Smooth muscle cell (in vitro differentiated cells): Measurements from ENCODE around the gene FAM169A. TPM values are rescaled to one million over a fixed set of nuclear protein-coding genes. Genes with fewer than 3 reads are reported as not detected.
"Not testable (repeated sequence)": the region's sequence is repeated elsewhere in the genome, so short reads cannot be mapped to it uniquely, and the experiment has no call there.

Source experiments
- DNase-seq: peaks from one replicate; lab custom pipeline; 2025; ENCODE audit not compliant: unreplicated experiment; lab: John Stamatoyannopoulos, UW
- H2AFZ ChIP-seq: fragments of 200-600 bp; sonication (generic); 2 replicates; pipeline ENCODE4 v1.6.0; 2016; ENCODE audit warnings: antibody characterized with exemption, low read depth, mild to moderate bottlenecking
- H3F3A ChIP-seq: fragments of 200-600 bp; sonication (generic); 2 replicates; pipeline ENCODE4 v1.6.0; 2017; ENCODE audit warnings: antibody characterized with exemption, low read depth
- H3K27ac ChIP-seq: fragments of 200-600 bp; sonication (generic); 2 replicates; pipeline ENCODE4 v1.5.1; 2016; ENCODE audit warnings: low read depth, mild to moderate bottlenecking
- H3K27me3 ChIP-seq: fragments of 200-600 bp; sonication (generic); 2 replicates; pipeline ENCODE4 v1.6.1; 2016; ENCODE audit warnings: low read depth, mild to moderate bottlenecking
- H3K36me3 ChIP-seq: fragments of 200-600 bp; sonication (generic); 2 replicates; pipeline ENCODE4 v1.5.1; 2016; ENCODE audit warnings: low read depth
- H3K4me1 ChIP-seq: fragments of 200-600 bp; sonication (generic); 2 replicates; pipeline ENCODE4 v1.5.1; 2016; ENCODE audit warnings: low read depth
- H3K4me2 ChIP-seq: fragments of 200-600 bp; sonication (generic); 2 replicates; pipeline ENCODE4 v1.6.0; 2016; ENCODE audit warnings: mild to moderate bottlenecking
- H3K4me3 ChIP-seq: fragments of 200-600 bp; sonication (generic); 2 replicates; pipeline ENCODE4 v1.5.1; 2016; ENCODE audit warnings: mild to moderate bottlenecking
- H3K79me2 ChIP-seq: fragments of 200-600 bp; sonication (generic); 2 replicates; pipeline ENCODE4 v1.6.0; 2016; ENCODE audit warnings: low read depth, mild to moderate bottlenecking
- H3K9ac ChIP-seq: fragments of 200-600 bp; sonication (generic); 2 replicates; pipeline ENCODE4 v1.6.0; 2016; ENCODE audit warnings: low read depth
- H3K9me3 ChIP-seq: fragments of 200-600 bp; sonication (generic); replicated peaks from 2 replicates; pipeline ENCODE4 v1.5.1; 2016; ENCODE audit warnings: low read depth
- H4K20me1 ChIP-seq: fragments of 200-600 bp; sonication (generic); 2 replicates; pipeline ENCODE4 v1.6.0; 2016; ENCODE audit warnings: low read depth
- WGBS: methylation state at CpG from one replicate; pipeline ENCODE4 v1.1.7; 2016; ENCODE audit warnings: low lambda C conversion rate; 5-methylcytosine and 5-hydroxymethylcytosine counted together
- polyA plus RNA-seq: library from polyadenylated mRNA; unstranded; fragments of >200 nt; fragmentation: Nextera tagmentation; extraction: Ambion mirVana; gene quantifications from 2 replicates; pipeline ENCODE4 v1.2.1, GENCODE V29; 2016
- total RNA-seq: library from RNA; depleted of rRNA; stranded (reverse); fragments of >200 nt; gene quantifications from 2 replicates; pipeline ENCODE4 v1.2.3, GENCODE V29; 2014
- TF ChIP-seq, protein P1 (sequence below): fragments of 200-600 bp; sonication (generic); IDR thresholded peaks from 2 replicates; pipeline ENCODE4 v1.5.1; 2017; ENCODE audit warnings: borderline replicate concordance, mild to moderate bottlenecking, antibody characterized with exemption; ENCODE audit not compliant: insufficient read depth, poor library complexity, severe bottlenecking

The FAM169A gene
- total and polyA plus RNA-seq, 2 experiments from 2014 or later, result 0.70 to 4.0 TPM

DNA sequence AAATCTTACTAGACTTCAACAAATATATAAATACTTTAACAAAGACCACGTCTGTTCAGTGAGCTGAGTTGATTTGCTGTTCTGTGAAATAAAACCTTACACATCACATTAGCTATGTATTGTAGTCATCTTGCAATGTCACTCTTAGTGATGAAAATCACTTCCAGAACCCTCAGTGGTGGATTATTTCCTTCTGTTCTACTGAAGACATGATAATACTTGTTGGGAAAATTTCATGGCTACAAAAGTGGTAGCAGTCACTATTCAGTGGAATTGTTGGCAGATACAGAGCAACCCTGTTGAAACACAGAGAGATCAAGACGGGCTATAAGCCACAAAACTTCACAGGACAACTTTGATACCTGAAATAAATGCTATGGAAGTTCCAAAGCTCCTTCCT is 26.7 kb upstream of the FAM169A start:
- 80% methylated on average over 2 of the region's 2 CpGs for WGBS
- H3K4me1 ChIP-seq, result no peaks in the 10 kb centered on the region
- H3K4me2 ChIP-seq, result no peak overlapping the region
- no peaks in the 10 kb centered on the region for H3K9me3 ChIP-seq
- no peak overlapping the region for H3K9ac ChIP-seq
- no peaks in the 10 kb centered on the region for H4K20me1 ChIP-seq
- H3K27me3 ChIP-seq, result no peaks in the 10 kb centered on the region
- no peak for DNase-seq
- H3K4me3 ChIP-seq, result no peak overlapping the region
- no peaks in the 10 kb centered on the region for H3K36me3 ChIP-seq
- no peaks in the 10 kb centered on the region for H3F3A ChIP-seq
- TF ChIP-seq, protein P1, sequence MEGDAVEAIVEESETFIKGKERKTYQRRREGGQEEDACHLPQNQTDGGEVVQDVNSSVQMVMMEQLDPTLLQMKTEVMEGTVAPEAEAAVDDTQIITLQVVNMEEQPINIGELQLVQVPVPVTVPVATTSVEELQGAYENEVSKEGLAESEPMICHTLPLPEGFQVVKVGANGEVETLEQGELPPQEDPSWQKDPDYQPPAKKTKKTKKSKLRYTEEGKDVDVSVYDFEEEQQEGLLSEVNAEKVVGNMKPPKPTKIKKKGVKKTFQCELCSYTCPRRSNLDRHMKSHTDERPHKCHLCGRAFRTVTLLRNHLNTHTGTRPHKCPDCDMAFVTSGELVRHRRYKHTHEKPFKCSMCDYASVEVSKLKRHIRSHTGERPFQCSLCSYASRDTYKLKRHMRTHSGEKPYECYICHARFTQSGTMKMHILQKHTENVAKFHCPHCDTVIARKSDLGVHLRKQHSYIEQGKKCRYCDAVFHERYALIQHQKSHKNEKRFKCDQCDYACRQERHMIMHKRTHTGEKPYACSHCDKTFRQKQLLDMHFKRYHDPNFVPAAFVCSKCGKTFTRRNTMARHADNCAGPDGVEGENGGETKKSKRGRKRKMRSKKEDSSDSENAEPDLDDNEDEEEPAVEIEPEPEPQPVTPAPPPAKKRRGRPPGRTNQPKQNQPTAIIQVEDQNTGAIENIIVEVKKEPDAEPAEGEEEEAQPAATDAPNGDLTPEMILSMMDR, result no peak
- H2AFZ ChIP-seq, result no peak overlapping the region
- H3K27ac ChIP-seq, result no peak overlapping the region
- H3K79me2 ChIP-seq, result no peaks in the 10 kb centered on the region

DNA sequence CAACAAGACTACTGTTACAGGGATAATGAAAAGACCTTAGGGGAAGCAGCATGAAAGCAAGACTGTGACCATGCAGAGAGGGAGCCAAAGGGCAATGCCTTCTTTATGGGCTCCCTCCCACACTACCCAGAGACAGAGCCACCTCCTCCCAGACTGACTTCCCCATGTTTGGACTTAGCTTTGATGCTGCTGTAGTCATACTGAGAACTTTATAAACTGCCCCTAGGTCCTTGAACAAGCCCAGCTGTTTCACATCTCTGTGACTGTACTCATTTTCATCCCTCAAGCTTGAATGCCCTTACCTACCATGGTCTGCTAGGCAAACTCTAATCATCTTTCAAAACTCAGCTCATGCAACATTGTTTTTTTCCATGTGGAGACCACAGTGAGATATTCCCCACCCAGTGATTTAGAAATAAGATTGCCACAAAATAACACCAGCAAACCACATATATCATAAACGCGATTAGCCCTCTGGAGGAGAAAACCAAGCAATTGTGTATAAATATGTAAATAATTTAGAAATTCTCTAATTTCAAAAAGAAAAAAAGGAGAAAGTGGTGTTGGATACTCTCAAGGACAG is 23.4 kb upstream of the FAM169A start:
- TF ChIP-seq, protein P1, result no peak
- 98% methylated on average over 2 of the region's 2 CpGs for WGBS
- H3K4me1 ChIP-seq, result no peaks in the 10 kb centered on the region

DNA sequence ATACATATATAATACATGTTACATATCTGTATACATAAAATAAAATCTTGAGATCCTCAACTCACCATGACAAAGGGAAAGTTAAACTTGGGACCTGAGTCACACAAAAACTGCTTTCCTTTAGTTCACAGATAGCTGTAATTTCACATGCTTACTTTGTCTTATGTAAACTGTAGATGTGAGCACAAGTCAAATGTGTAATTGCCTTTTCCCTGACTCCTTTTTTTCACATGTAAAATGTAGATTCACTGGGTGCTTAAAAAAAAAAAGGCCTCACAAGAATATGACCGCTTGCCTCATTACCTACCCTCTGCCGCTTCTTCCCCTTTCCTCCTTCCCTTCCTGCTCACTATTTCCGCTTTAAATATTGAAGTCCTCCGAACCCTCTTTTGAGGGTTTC is 21.9 kb upstream of the FAM169A start:
- Histone ChIP-seq H2AFZ (no peak overlapping the region), H3K27me3 (no peaks in the 10 kb centered on the region), H3K27ac (no peak overlapping the region), H3F3A (no peaks in the 10 kb centered on the region), H3K36me3 (no peaks in the 10 kb centered on the region), H3K4me1 (no peaks in the 10 kb centered on the region), H3K79me2 (no peaks in the 10 kb centered on the region), H4K20me1 (no peaks in the 10 kb centered on the region), H3K9me3 (no peaks in the 10 kb centered on the region), H3K4me2 (no peak overlapping the region), H3K4me3 (no peak overlapping the region), H3K9ac (no peak overlapping the region)
- TF ChIP-seq, protein P1, result no peak
- no peak for DNase-seq
- WGBS, result 96% methylated on average over 4 of the region's 4 CpGs

More for the DNA sequence above, 23.4 kb upstream of the FAM169A start:
- Histone ChIP-seq H4K20me1 (no peaks in the 10 kb centered on the region), H3K9me3 (no peaks in the 10 kb centered on the region), H3F3A (no peaks in the 10 kb centered on the region), H3K27me3 (no peaks in the 10 kb centered on the region), H2AFZ (no peak overlapping the region), H3K79me2 (no peaks in the 10 kb centered on the region), H3K27ac (no peak overlapping the region), H3K4me3 (no peak overlapping the region), H3K9ac (no peak overlapping the region), H3K4me2 (no peak overlapping the region), H3K36me3 (no peaks in the 10 kb centered on the region)
- no peak for DNase-seq

DNA sequence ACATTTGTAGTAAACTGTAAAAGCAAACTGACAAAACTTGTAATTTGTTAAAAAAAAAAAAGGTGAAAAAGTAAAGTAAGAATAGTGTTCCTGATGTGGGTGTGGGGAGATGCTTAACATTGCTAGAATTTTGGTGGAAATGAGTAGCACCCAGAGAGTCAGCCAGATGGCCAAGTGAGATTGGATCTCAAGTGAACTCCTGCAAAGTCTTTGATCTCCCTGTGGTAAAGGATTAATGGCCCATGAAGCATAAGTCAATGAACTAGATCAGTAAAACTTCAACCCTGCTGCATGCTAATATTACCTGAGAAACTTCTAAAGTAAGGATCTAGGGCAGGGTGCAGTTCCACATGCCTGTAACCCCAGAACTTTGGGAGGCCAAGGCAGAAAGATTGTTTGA is 19.0 kb upstream of the FAM169A start:
- Histone ChIP-seq H3K27ac (no peak overlapping the region), H3K4me1 (no peaks in the 10 kb centered on the region), H3K9me3 (no peaks in the 10 kb centered on the region), H2AFZ (no peak overlapping the region), H3F3A (no peaks in the 10 kb centered on the region), H3K4me2 (no peak overlapping the region), H3K27me3 (no peaks in the 10 kb centered on the region), H3K36me3 (no peaks in the 10 kb centered on the region), H3K9ac (no peak overlapping the region), H3K79me2 (no peaks in the 10 kb centered on the region), H4K20me1 (no peaks in the 10 kb centered on the region), H3K4me3 (no peak overlapping the region)
- TF ChIP-seq, protein P1, result no peak
- no peak for DNase-seq

DNA sequence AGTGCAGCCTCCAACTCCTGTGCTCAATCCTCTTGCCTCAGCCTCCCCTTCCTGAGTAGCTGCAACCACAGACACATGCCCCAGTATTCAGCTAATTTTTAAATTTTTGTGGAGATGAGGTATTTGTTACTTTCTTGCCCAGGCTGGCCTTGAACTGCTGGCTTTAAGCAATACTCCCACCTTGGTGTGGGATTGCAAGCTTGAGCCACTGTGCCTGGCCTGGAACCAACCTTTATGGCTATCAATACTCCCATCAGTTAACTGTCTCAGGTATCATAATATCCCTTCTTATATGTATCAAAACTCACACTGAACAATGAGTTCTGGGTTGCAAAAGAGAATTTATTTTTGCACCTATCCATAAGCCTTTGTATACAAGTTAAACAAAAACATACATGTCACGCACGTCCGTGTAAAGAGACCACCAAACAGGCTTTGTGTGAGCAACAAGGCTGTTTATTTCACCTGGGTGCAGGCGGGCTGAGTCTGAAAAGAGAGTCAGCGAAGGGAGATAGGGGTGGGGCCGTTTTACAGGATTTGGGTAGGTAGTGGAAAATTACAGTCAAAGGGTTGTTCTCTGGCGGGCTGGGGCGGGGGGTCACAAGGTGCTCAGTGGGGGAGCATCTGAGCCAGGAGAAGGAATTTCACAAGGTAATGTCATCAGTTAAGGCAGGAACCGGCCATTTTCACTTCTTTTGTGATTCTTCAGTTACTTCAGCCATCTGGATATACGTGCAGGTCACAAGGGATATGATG is 16.4 kb upstream of the FAM169A start:
- H2AFZ ChIP-seq, H4K20me1 ChIP-seq, H3K27ac ChIP-seq, H3K27me3 ChIP-seq, H3K36me3 ChIP-seq, H3K9me3 ChIP-seq, H3K4me3 ChIP-seq, H3K4me1 ChIP-seq, H3K9ac ChIP-seq, DNase-seq, H3K79me2 ChIP-seq, H3K4me2 ChIP-seq, H3F3A ChIP-seq: not testable (repeated sequence)
- WGBS, result 26% methylated on average over 10 of the region's 10 CpGs
